Spinal cord (tissue), 10 donors: ENCODE results near the gene ARHGAP25. TPM values are rescaled to one million over a fixed set of nuclear protein-coding genes. Genes with fewer than 3 reads are reported as not detected.
A peak's percentile ranks its signal among the peaks of the same experiment; 100 is the strongest.

Experiments used
- DNase-seq, 6 donors: peaks; one replicate each; pipeline versions ENCODE4 v3.0.0 to v3.0.0-alpha.2; 2013 to 2015; ENCODE audit warnings: low spot score in 6 of 6, low read depth in 4 of 6
- H3K27ac ChIP-seq: one replicate; pipeline ENCODE4 v1.5.1; 2013; ENCODE audit warnings: low read depth, low read length, control low read depth
- H3K27me3 ChIP-seq: one replicate; pipeline ENCODE4 v1.6.1; 2013; ENCODE audit warnings: low read length; ENCODE audit not compliant: control insufficient read depth, insufficient read depth
- H3K36me3 ChIP-seq: one replicate; pipeline ENCODE4 v1.6.1; 2013; ENCODE audit warnings: low read length; ENCODE audit not compliant: control insufficient read depth, insufficient read depth
- H3K4me1 ChIP-seq: one replicate; pipeline ENCODE4 v1.6.1; 2013; ENCODE audit warnings: low read length; ENCODE audit not compliant: control insufficient read depth, insufficient read depth
- H3K4me3 ChIP-seq: one replicate; pipeline ENCODE4 v1.5.1; 2013; ENCODE audit warnings: low read depth, low read length, control low read depth
- H3K9me3 ChIP-seq: one replicate; pipeline ENCODE4 v1.6.1; 2013; ENCODE audit warnings: low read length; ENCODE audit not compliant: control insufficient read depth, insufficient read depth
- WGBS: methylation state at CpG from one replicate; pipeline ENCODE4 v1.1.5; 2013; ENCODE audit warnings: missing lambda C conversion rate; ENCODE audit not compliant: insufficient coverage; 5-methylcytosine and 5-hydroxymethylcytosine counted together
- polyA plus RNA-seq, 2 donors: library from polyadenylated mRNA; unstranded; fragments of 120-200 nt; gene quantifications; one replicate each; pipeline ENCODE4 v1.2.1, GENCODE V29; 2013; ENCODE audit not compliant: insufficient read length in 2 of 2
- total RNA-seq, 2 donors: library from RNA; depleted of rRNA in 1 of 2; stranded (reverse); fragments of 120-200 nt in 1 of 2; fragments of >200 nt in 1 of 2; gene quantifications; one replicate each; pipeline versions ENCODE4 v1.2.3 to v1.2.4, GENCODE V29; 2013 to 2014
- donor health status: healthy.

Gene ARHGAP25
- total and polyA plus RNA-seq, 4 donors = 3.9 to 7.2 (median 5.4) TPM

GRCh38 chr2:68762665-68763064 is 28.1 kb downstream of the ARHGAP25 start:
- H3K27me3 ChIP-seq = no peaks in the 10 kb centered on the region
- H3K4me1 ChIP-seq = no peaks in the 10 kb centered on the region
- no peak for DNase-seq
- H3K27ac ChIP-seq = no peak overlapping the region
- H3K36me3 ChIP-seq = no peaks in the 10 kb centered on the region
- no peak overlapping the region for H3K4me3 ChIP-seq
- no peaks in the 10 kb centered on the region for H3K9me3 ChIP-seq

GRCh38 chr2:68764041-68764805 is 29.6 kb downstream of the ARHGAP25 start:
- Histone ChIP-seq H3K9me3 (no peaks in the 10 kb centered on the region), H3K36me3 (no peaks in the 10 kb centered on the region), H3K4me1 (no peaks in the 10 kb centered on the region), H3K27ac (no peak overlapping the region), H3K27me3 (no peaks in the 10 kb centered on the region), H3K4me3 (no peak overlapping the region)
- DNase-seq = no peak
- 97% methylated on average over 4 of the region's 6 CpGs for WGBS

- DNase-seq = no peak
- WGBS = no CpG with 5 or more reads among the region's 5 CpGs
- Histone ChIP-seq H3K4me3 (no peak overlapping the region), H3K36me3 (no peaks in the 10 kb centered on the region), H3K27me3 (no peaks in the 10 kb centered on the region), H3K4me1 (no peaks in the 10 kb centered on the region), H3K27ac (no peak overlapping the region), H3K9me3 (no peaks in the 10 kb centered on the region)
These were observed 30.2 kb downstream of the ARHGAP25 start for GRCh38 chr2:68764806-68765311.

GRCh38 chr2:68765739-68766375 is 31.2 kb downstream of the ARHGAP25 start:
- no peak for DNase-seq
- WGBS = 65% methylated on average over 2 of the region's 4 CpGs
- H3K27me3 ChIP-seq = no peaks in the 10 kb centered on the region
- H3K36me3 ChIP-seq = no peaks in the 10 kb centered on the region
- H3K4me3 ChIP-seq = no peak overlapping the region
- H3K4me1 ChIP-seq = no peaks in the 10 kb centered on the region
- no peaks in the 10 kb centered on the region for H3K9me3 ChIP-seq
- H3K27ac ChIP-seq = no peak overlapping the region

GRCh38 chr2:68766376-68766845 is 31.8 kb downstream of the ARHGAP25 start:
- no peaks in the 10 kb centered on the region for H3K36me3 ChIP-seq
- H3K4me1 ChIP-seq = no peaks in the 10 kb centered on the region
- no peaks in the 10 kb centered on the region for H3K9me3 ChIP-seq
- whole genome bisulfite sequencing = 89% methylated on average over 2 of the region's 5 CpGs
- no peak overlapping the region for H3K27ac ChIP-seq
- H3K4me3 ChIP-seq = no peak overlapping the region
- H3K27me3 ChIP-seq = no peaks in the 10 kb centered on the region
- DNase-seq = peak in 1 of 6 donors; percentile 9

GRCh38 chr2:68767031-68767961 is 32.7 kb downstream of the ARHGAP25 start:
- Histone ChIP-seq H3K36me3 (no peaks in the 10 kb centered on the region), H3K4me3 (no peak overlapping the region), H3K27ac (no peak overlapping the region), H3K4me1 (no peaks in the 10 kb centered on the region), H3K27me3 (no peaks in the 10 kb centered on the region), H3K9me3 (no peaks in the 10 kb centered on the region)
- DNase-seq = no peak
- 90% methylated on average over 16 of the region's 19 CpGs for WGBS

- Histone ChIP-seq H3K4me3 (no peak overlapping the region), H3K4me1 (no peaks in the 10 kb centered on the region), H3K9me3 (no peaks in the 10 kb centered on the region), H3K36me3 (no peaks in the 10 kb centered on the region), H3K27ac (no peak overlapping the region), H3K27me3 (no peaks in the 10 kb centered on the region)
- 100% methylated on average over 1 of the region's 4 CpGs for WGBS
- DNase-seq = no peak
These were observed 33.4 kb downstream of the ARHGAP25 start for GRCh38 chr2:68767996-68768395.

GRCh38 chr2:68768461-68768860 is 33.9 kb downstream of the ARHGAP25 start:
- H3K36me3 ChIP-seq = no peaks in the 10 kb centered on the region
- 95% methylated on average over 3 of the region's 3 CpGs for WGBS
- no peaks in the 10 kb centered on the region for H3K4me1 ChIP-seq
- no peak overlapping the region for H3K27ac ChIP-seq
- H3K27me3 ChIP-seq = no peaks in the 10 kb centered on the region
- no peaks in the 10 kb centered on the region for H3K9me3 ChIP-seq
- no peak for DNase-seq
- H3K4me3 ChIP-seq = no peak overlapping the region

- Histone ChIP-seq H3K4me1 (peaks cover under 1% of the 10 kb centered on the region), H3K27me3 (no peaks in the 10 kb centered on the region)
These were observed 34.3 kb downstream of the ARHGAP25 start for GRCh38 chr2:68768951-68769350.

More at GRCh38 chr2:68768951-68769350, 34.3 kb downstream of the ARHGAP25 start:
- H3K9me3 ChIP-seq = no peaks in the 10 kb centered on the region
- DNase-seq = no peak
- H3K4me3 ChIP-seq = no peak overlapping the region
- no peak overlapping the region for H3K27ac ChIP-seq
- H3K36me3 ChIP-seq = no peaks in the 10 kb centered on the region
